Fibroblast of lung (primary cell): ENCODE measurements around the gene GRIK1. TPM values are rescaled to one million over a fixed set of nuclear protein-coding genes. Genes with fewer than 3 reads are reported as not detected.

Experiments used
- DNase-seq, 2 donors: peaks; one replicate each; pipeline versions ENCODE4 v3.0.0 to v3.0.0-alpha.2; 2010; ENCODE audit warnings: low read depth in 2 of 2
- H2AFZ ChIP-seq: 2 replicates; pipeline ENCODE4 v1.5.1; 2012; ENCODE audit warnings: low read length, control low read depth, inconsistent platforms
- H3K27ac ChIP-seq: 2 replicates; pipeline ENCODE4 v1.5.1; 2011; ENCODE audit warnings: low read length, control low read depth; ENCODE audit not compliant: insufficient read depth
- H3K27me3 ChIP-seq: 2 replicates; pipeline ENCODE4 v1.5.1; 2011; ENCODE audit warnings: mild to moderate bottlenecking, low read length; ENCODE audit not compliant: control insufficient read depth, insufficient read depth
- H3K36me3 ChIP-seq: 2 replicates; pipeline ENCODE4 v1.5.1; 2011; ENCODE audit warnings: low read length; ENCODE audit not compliant: control insufficient read depth, insufficient read depth
- H3K4me1 ChIP-seq: 2 replicates; pipeline ENCODE4 v1.5.1; 2011; ENCODE audit warnings: low read length; ENCODE audit not compliant: control insufficient read depth, insufficient read depth; ENCODE audit errors: extremely low read depth
- H3K4me2 ChIP-seq: 2 replicates; pipeline ENCODE4 v1.5.1; 2011; ENCODE audit warnings: low read length, control low read depth; ENCODE audit not compliant: insufficient read depth; ENCODE audit errors: extremely low read depth
- H3K4me3 ChIP-seq, 4 experiments: fragments of 200-600 bp in 1 of 4; sonication (generic) in 1 of 4; replicated peaks in 1 of 4; 2 replicates each; pipeline ENCODE4 v1.5.1; 2011 to 2016; ENCODE audit warnings: low read length in 4 of 4, low read depth in 3 of 4, mild to moderate bottlenecking in 3 of 4, control low read depth in 2 of 4, inconsistent platforms in 1 of 4, mixed read lengths in 1 of 4; ENCODE audit not compliant: insufficient read depth in 1 of 4; ENCODE audit errors: control extremely low read depth in 1 of 4
- H3K79me2 ChIP-seq: 2 replicates; pipeline ENCODE4 v1.5.1; 2012; ENCODE audit warnings: mild to moderate bottlenecking, low read length, inconsistent platforms; ENCODE audit not compliant: control insufficient read depth, insufficient read depth
- H3K9ac ChIP-seq: 2 replicates; pipeline ENCODE4 v1.5.1; 2011; ENCODE audit warnings: mild to moderate bottlenecking, low read length, control low read depth; ENCODE audit not compliant: insufficient read depth
- H3K9me3 ChIP-seq: 2 replicates; pipeline ENCODE4 v1.5.1; 2012; ENCODE audit warnings: low read depth, low read length; ENCODE audit not compliant: control insufficient read depth, insufficient read depth
- H4K20me1 ChIP-seq: 2 replicates; pipeline ENCODE4 v1.5.1; 2011; ENCODE audit warnings: low read length; ENCODE audit not compliant: control insufficient read depth, insufficient read depth; ENCODE audit errors: extremely low read depth
- EZH2 ChIP-seq: IDR thresholded peaks from 2 replicates; pipeline ENCODE4 v1.5.1; 2012; ENCODE audit warnings: low read length, control low read depth, mild to moderate bottlenecking; ENCODE audit errors: missing control alignments
- polyA plus RNA-seq, 2 donors: library from polyadenylated mRNA; depleted of rRNA in 1 of 2; stranded (reverse) in 1 of 2; unstranded in 1 of 2; fragments of >200 nt; gene quantifications; 2 replicates each; pipeline ENCODE4 v1.2.1, GENCODE V29; 2011 to 2012; ENCODE audit warnings: missing spikeins in 1 of 2
- total RNA-seq: library from RNA; depleted of rRNA; stranded (reverse); fragments of >200 nt; gene quantifications from 2 replicates; pipeline ENCODE4 v1.2.1, GENCODE V29; 2014
- TF ChIP-seq, protein P1 (sequence below), 2 donors: IDR thresholded peaks in 1 of 2; conservative IDR thresholded peaks in 1 of 2; 1 replicate in 1 of 2; 2 replicates in 1 of 2; pipeline ENCODE4 v1.5.1; 2011 to 2012; ENCODE audit warnings: low read length in 2 of 2, control low read depth in 1 of 2, inconsistent platforms in 1 of 2, low read depth in 1 of 2, mild to moderate bottlenecking in 1 of 2

The GRIK1 gene
- total and polyA plus RNA-seq, 2 donors (not counting 1 experiment from before 2014, with no cell fraction given) = not detected

- no peaks in the 10 kb centered on the region for H4K20me1 ChIP-seq
- H2AFZ ChIP-seq = no peak overlapping the region
- no peaks in the 10 kb centered on the region for H3K36me3 ChIP-seq
- no peak for DNase-seq
- no peak overlapping the region for H3K27ac ChIP-seq
- H3K4me2 ChIP-seq = no peak overlapping the region
- H3K9me3 ChIP-seq = no peaks in the 10 kb centered on the region
- H3K9ac ChIP-seq = no peak overlapping the region
- H3K4me1 ChIP-seq = no peaks in the 10 kb centered on the region
- no peak overlapping the region for H3K4me3 ChIP-seq
- no peak for TF ChIP-seq EZH2
- TF ChIP-seq, protein P1, sequence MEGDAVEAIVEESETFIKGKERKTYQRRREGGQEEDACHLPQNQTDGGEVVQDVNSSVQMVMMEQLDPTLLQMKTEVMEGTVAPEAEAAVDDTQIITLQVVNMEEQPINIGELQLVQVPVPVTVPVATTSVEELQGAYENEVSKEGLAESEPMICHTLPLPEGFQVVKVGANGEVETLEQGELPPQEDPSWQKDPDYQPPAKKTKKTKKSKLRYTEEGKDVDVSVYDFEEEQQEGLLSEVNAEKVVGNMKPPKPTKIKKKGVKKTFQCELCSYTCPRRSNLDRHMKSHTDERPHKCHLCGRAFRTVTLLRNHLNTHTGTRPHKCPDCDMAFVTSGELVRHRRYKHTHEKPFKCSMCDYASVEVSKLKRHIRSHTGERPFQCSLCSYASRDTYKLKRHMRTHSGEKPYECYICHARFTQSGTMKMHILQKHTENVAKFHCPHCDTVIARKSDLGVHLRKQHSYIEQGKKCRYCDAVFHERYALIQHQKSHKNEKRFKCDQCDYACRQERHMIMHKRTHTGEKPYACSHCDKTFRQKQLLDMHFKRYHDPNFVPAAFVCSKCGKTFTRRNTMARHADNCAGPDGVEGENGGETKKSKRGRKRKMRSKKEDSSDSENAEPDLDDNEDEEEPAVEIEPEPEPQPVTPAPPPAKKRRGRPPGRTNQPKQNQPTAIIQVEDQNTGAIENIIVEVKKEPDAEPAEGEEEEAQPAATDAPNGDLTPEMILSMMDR (conservative IDR thresholded peaks at IDR 0.05 in 1 of 2, IDR thresholded peaks at IDR 0.05 in 1 of 2; ENCODE audit: low read depth in 1 of 2, low read length in 2 of 2) = no peak
- H3K27me3 ChIP-seq = no peaks in the 10 kb centered on the region
- no peaks in the 10 kb centered on the region for H3K79me2 ChIP-seq
Measured at GRCh38 chr21:29949991-29950390, 10.2 kb upstream of the GRIK1 start.

GRCh38 chr21:29947119-29947518 is 7.3 kb upstream of the GRIK1 start:
- Histone ChIP-seq H3K79me2 (no peaks in the 10 kb centered on the region), H3K4me2 (no peak overlapping the region), H3K9ac (no peak overlapping the region), H4K20me1 (no peaks in the 10 kb centered on the region), H3K36me3 (no peaks in the 10 kb centered on the region), H3K27me3 (no peaks in the 10 kb centered on the region), H3K4me1 (no peaks in the 10 kb centered on the region), H3K4me3 (no peak overlapping the region), H3K27ac (no peak overlapping the region), H3K9me3 (no peaks in the 10 kb centered on the region), H2AFZ (no peak overlapping the region)
- TF ChIP-seq, protein P1 (conservative IDR thresholded peaks at IDR 0.05 in 1 of 2, IDR thresholded peaks at IDR 0.05 in 1 of 2; ENCODE audit: low read depth in 1 of 2, low read length in 2 of 2) = no peak
- no peak for TF ChIP-seq EZH2
- no peak for DNase-seq

DNA sequence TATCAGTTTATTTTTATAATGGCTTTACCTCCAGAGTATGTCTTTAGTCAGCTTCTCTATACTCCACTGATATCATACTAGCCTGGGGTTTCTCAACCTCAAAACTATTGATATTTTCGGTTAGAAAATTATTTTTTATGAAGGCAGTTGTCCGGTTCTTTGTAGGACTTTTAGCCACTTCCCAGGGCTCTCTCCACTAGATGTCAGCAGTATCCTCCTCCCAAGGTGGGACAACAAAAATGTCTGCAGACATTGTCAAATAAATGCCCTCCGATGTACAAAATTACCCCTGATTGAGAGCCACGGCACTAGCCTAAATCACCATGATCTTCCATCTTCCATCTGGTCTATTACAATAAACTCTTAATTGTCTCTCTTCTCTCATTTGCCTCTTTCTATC is 4.1 kb upstream of the GRIK1 start:
- Histone ChIP-seq H3K27me3 (peaks cover 5% of the 10 kb centered on the region), H3K79me2 (no peaks in the 10 kb centered on the region), H4K20me1 (no peaks in the 10 kb centered on the region), H3K4me1 (no peaks in the 10 kb centered on the region), H3K9me3 (no peaks in the 10 kb centered on the region), H3K4me2 (no peak overlapping the region), H2AFZ (no peak overlapping the region), H3K9ac (no peak overlapping the region), H3K4me3 (no peak overlapping the region), H3K36me3 (no peaks in the 10 kb centered on the region), H3K27ac (no peak overlapping the region)
- DNase-seq = no peak
- TF ChIP-seq, protein P1 (conservative IDR thresholded peaks at IDR 0.05 in 1 of 2, IDR thresholded peaks at IDR 0.05 in 1 of 2; ENCODE audit: low read depth in 1 of 2, low read length in 2 of 2) = peak in 1 of 2 donors; percentile 14
- no peak for TF ChIP-seq EZH2
